HG02970 (cell line): ENCODE measurements around the gene INPP5D.
"Not testable (repeated sequence)": the region's sequence is repeated elsewhere in the genome, so short reads cannot be mapped to it uniquely, and the experiment has no call there.

Experiments
- ATAC-seq: cut with Tn5 transposase; IDR thresholded peaks from one replicate; pipeline ENCODE4 v1.9.1; 2021; ENCODE audit warnings: mild to moderate bottlenecking, moderate library complexity, moderate number of reproducible peaks; ENCODE audit not compliant: unreplicated experiment, low FRiP score

INPP5D gene

GRCh38 chr2:233131936-233132720 is 72.0 kb downstream of the INPP5D start:
- ATAC-seq: no peak

DNA sequence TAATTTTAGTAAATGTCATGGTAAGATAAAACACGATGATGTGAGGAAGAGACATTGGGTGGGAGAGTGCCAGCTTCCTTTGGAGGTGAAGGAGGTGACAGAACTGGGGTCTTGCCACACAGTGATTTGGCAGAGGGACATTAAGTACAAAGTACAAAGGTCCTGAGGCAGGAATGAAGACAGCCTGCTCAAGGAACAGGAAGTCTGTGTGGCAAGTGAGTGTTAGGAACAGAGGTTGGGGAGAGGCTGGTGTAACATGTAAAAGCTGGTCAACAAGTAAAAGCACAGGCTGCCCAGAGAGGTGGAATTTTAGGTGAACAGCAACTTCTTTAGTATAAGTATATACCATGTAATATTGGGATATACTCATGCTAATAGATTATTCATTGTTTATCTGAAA is 73.1 kb downstream of the INPP5D start:
- no peak for ATAC-seq

- no peak for ATAC-seq
Measured at GRCh38 chr2:233135421-233135820, 75.3 kb downstream of the INPP5D start.

GRCh38 chr2:233137040-233137439 is 76.9 kb downstream of the INPP5D start:
- no peak for ATAC-seq

- no peak for ATAC-seq
Measured at GRCh38 chr2:233140077-233140585, 80.0 kb downstream of the INPP5D start.

DNA sequence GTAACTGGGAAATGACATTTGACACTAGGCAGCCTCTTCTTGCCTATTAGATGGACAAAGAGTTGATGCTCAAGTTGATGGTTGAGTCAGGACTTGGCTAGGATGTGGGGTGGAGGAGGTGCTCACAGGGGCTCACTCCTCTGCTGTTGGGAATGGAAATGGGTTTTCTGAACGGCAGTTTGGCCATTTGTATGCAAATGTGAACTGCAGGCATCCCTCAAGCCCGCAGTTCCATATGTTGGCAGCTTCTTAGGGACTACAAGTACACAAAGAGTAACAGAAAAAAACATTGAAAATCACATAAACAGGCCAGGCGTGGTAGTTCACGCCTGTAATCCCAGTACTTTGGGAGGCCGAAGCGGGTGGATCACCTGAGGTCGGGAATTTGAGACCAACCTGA is 80.8 kb downstream of the INPP5D start:
- no peak for ATAC-seq

- ATAC-seq: no peak
Measured at GRCh38 chr2:233141901-233142300, 81.8 kb downstream of the INPP5D start.

GRCh38 chr2:233142355-233142897 is 82.3 kb downstream of the INPP5D start:
- ATAC-seq: peak; percentile 68

- no peak for ATAC-seq
Measured at GRCh38 chr2:233143700-233144331, 83.7 kb downstream of the INPP5D start.

DNA sequence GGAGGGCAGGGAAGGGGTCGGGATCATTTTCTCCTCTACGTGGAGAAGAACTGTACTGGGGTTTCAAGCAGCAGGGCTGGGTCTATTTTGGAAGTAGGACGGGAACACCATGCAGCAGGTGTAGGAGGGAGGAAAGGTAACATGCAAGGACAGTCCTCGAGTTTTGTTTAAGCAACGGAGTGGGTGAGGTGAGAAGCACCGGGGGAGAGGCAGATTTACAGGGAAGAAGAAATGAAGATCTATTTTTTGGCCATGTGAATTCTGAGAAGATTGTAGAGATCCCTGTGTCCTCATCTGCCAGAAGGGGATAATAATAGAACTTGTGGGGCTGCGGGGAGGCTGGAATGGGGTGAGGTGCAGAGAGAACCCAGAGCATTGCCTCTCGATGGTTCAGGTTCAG is 85.6 kb downstream of the INPP5D start:
- ATAC-seq: no peak

DNA sequence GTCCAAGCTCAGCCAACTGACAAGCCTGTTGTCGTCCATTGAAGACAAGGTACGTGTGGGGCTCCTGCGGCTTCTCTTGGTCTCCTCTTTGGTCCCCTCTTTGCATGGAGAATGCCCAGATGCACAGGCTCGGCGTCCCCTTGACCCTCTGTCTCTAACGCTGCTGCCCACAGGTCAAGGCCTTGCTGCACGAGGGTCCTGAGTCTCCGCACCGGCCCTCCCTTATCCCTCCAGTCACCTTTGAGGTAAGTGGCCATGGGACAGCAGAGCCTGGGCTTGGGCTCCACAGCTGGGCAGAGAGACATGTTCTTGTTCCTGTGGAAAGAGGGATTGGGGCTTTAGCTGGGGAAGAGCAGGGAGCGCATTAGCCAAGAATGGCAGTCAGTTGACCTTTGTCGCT is 86.1 kb downstream of the INPP5D start:
- no peak for ATAC-seq

GRCh38 chr2:233147136-233147828 is 87.1 kb downstream of the INPP5D start:
- no peak for ATAC-seq

DNA sequence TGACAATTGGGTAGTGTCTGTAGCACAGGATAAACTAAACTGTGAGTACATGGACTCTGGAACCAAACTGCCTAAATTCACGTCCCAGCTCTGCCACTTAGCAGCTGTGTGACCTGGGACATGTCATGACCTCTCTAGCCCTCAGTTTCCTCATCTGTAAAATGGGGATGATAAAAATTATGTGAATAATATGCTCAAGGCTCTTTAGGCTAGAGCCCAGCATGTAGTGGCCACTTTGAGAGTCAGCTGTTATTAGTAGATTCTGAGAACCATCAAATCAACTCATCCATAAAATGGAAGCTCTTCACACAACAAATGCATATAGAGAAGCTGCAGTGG is 87.7 kb downstream of the INPP5D start:
- no peak for ATAC-seq

DNA sequence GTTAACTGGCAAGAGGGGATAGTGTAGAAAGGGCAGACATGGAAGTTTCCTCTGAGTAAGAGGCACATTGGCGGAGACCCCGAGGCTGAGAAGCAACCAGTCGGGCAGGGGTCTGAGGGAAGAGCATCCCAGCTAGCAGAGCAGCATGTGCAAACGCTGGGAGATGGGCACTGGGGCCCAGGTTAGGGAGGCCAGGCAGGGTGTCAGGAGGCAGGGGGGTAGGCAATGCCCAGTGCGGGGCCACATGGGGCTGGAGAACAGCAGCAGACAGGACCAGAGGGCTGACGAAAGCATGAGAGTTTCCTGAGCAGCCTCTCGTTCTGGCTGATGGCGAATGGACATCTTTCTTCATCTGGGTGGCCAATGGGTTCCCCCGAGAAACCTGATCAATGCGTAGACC is 88.2 kb downstream of the INPP5D start:
- no peak for ATAC-seq

GRCh38 chr2:233152541-233152940 is 92.4 kb downstream of the INPP5D start:
- no peak for ATAC-seq

DNA sequence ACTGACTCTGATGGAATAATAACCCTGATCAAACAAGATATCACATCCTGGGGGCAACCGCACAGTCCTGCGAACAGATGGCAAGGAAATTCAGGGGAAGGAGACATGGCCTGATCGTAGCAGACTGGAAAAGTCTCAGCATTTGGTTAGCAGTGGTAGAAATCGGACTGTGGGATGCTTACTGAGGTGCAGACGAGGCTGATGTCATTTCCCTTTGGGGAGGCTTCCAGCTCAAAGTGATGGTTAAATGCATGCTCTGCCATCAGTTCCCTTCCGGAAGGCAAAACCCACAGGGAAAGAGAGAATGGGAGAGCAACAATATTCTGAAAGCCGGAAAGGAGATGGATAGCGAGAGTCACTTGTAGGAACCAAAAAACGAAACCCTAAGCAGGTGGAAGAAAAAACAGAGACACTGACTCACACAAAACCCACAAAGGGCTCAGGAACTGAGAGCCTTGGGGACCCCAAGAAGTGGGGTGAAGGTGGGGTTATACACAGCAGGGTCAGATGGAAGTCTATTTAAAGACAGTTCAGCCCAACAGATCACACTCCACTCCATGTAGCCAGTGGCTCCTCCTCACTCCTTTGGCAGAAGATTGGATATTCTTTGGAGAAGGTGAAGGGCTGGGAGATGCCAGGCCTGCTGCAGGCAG is 93.1 kb downstream of the INPP5D start:
- no peak for ATAC-seq

DNA sequence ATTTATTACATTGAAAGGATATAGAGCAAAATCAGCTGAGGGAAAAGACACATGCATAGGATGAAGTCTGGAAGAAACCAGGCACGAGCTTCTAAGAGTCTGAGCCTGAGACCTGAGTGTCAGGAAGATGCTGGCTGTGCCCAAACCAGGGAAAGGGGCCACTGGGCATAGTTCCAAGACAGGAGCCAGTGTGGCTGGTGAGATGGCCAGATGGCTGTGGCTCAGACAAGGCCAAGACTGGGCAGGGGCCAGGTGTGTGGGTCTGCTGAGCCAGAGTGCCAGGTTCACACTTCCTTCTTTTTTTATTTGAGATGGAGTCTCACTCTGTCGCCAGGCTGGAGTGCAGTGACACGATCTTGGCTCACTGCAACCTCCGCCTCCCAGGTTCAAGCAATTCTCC is 95.9 kb downstream of the INPP5D start:
- no peak for ATAC-seq

- ATAC-seq: not testable (repeated sequence)
Measured at GRCh38 chr2:233156461-233156860, 96.3 kb downstream of the INPP5D start.

DNA sequence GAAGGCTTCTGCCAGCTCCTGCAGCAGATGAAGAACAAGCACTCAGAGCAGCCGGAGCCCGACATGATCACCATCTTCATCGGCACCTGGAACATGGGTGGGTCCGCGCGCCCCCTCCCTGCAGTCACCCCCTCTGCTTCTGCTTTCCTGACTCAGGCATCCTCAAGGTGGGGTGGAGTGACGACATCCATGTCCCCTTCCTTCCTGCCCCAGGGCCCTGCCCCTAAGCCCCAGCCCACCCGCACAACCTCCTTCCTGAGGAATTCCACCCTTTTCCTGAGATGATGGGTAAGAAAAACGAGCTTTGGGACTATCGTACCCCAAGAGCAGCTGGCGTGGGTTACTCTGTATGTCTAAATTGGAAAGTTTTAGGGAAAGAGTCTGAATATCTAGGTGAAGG is 101.6 kb downstream of the INPP5D start:
- ATAC-seq: no peak

- ATAC-seq: no peak
Measured at GRCh38 chr2:233162770-233163169, 102.6 kb downstream of the INPP5D start.
